H1 (cell line): ENCODE data around the gene SLX4. TPM values are rescaled to one million over a fixed set of nuclear protein-coding genes. Genes with fewer than 3 reads are reported as not detected.

Source experiments
- CTCF ChIA-PET: fragments of 300-600 bp; sonication (Branson Sonifier 250); formaldehyde crosslinking; loops from one replicate; lab custom pipeline; 2021; ENCODE audit not compliant: partially characterized antibody; lab: Charles Lee
- POLR2A ChIA-PET: fragments of 300-600 bp; sonication (Branson Sonifier 250); formaldehyde crosslinking; loops from one replicate; lab custom pipeline; 2021; ENCODE audit warnings: inconsistent platforms; ENCODE audit not compliant: partially characterized antibody; lab: Charles Lee
- DNase-seq, 2 experiments: peaks; one replicate each; pipeline versions ENCODE4 v3.0.0 to v3.0.0-alpha.2; 2010 to 2022; ENCODE audit warnings: low spot score in 2 of 2, low read depth in 1 of 2, mixed read lengths in 1 of 2
- FAIRE-seq: peaks from 2 replicates; lab custom pipeline; 2011; peaks lifted over from hg19 to GRCh38; lab: Jason Lieb, UNC
- H2AFZ ChIP-seq: 2 replicates; pipeline ENCODE4 v1.8.1; 2012; ENCODE audit warnings: low read length, inconsistent platforms
- H2AK5ac ChIP-seq: 2 replicates; pipeline ENCODE4 v1.6.1; 2013; ENCODE audit warnings: low read depth, low read length
- H2BK120ac ChIP-seq: replicated peaks from 2 replicates; pipeline ENCODE3; 2013; ENCODE audit warnings: low read depth, low read length, inconsistent platforms
- H2BK12ac ChIP-seq: 2 replicates; pipeline ENCODE4 v1.6.1; 2013; ENCODE audit warnings: low read depth, low read length
- H2BK15ac ChIP-seq: 2 replicates; pipeline ENCODE4 v1.6.1; 2013; ENCODE audit warnings: low read length
- H2BK20ac ChIP-seq: 2 replicates; pipeline ENCODE4 v1.6.1; 2013; ENCODE audit warnings: low read length
- H2BK5ac ChIP-seq: 2 replicates; pipeline ENCODE4 v1.6.1; 2013; ENCODE audit warnings: low read depth, low read length
- H3K14ac ChIP-seq: 2 replicates; pipeline ENCODE4 v1.6.1; 2013; ENCODE audit warnings: inconsistent platforms; ENCODE audit not compliant: insufficient read length
- H3K18ac ChIP-seq: 2 replicates; pipeline ENCODE4 v1.6.1; 2013; ENCODE audit warnings: low read length; ENCODE audit errors: extremely low read depth
- H3K23ac ChIP-seq: 2 replicates; pipeline ENCODE4 v1.6.1; 2013; ENCODE audit warnings: inconsistent platforms; ENCODE audit not compliant: insufficient read length
- H3K23me2 ChIP-seq: 2 replicates; pipeline ENCODE4 v1.6.1; 2013; ENCODE audit warnings: low read depth, low read length
- H3K27ac ChIP-seq: 2 replicates; pipeline ENCODE4 v1.6.1; 2011; ENCODE audit warnings: low read depth, low read length, inconsistent platforms
- H3K27me3 ChIP-seq, 4 experiments: replicated peaks in 1 of 4; 1 replicate in 1 of 4; 2 replicates in 3 of 4; pipeline versions ENCODE4 v1.6.1 to v1.8.1; 2011 to 2013; ENCODE audit warnings: low read length in 3 of 4, mild to moderate bottlenecking in 3 of 4, inconsistent platforms in 2 of 4, mixed read lengths in 2 of 4, moderate library complexity in 1 of 4; ENCODE audit not compliant: control insufficient read depth in 3 of 4, insufficient read depth in 3 of 4; ENCODE audit errors: extremely low read depth in 1 of 4
- H3K36me3 ChIP-seq, 4 experiments: 2 replicates each; pipeline versions ENCODE4 v1.6.1 to v1.8.1; 2011 to 2013; ENCODE audit warnings: mild to moderate bottlenecking in 4 of 4, low read length in 3 of 4, moderate library complexity in 2 of 4, control low read depth in 1 of 4, inconsistent platforms in 1 of 4; ENCODE audit not compliant: insufficient read depth in 4 of 4, control insufficient read depth in 2 of 4
- H3K4ac ChIP-seq: replicated peaks from 2 replicates; pipeline ENCODE3; 2013; ENCODE audit warnings: low read length, low read depth, mixed read lengths, inconsistent platforms; ENCODE audit not compliant: insufficient read length
- H3K4me1 ChIP-seq, 4 experiments: replicated peaks in 1 of 4; 1 replicate in 1 of 4; 2 replicates in 3 of 4; pipeline versions ENCODE4 v1.6.1 to v1.8.1; 2011 to 2013; ENCODE audit warnings: low read length in 3 of 4, inconsistent platforms in 2 of 4, mixed read lengths in 1 of 4; ENCODE audit not compliant: insufficient read depth in 4 of 4, control insufficient read depth in 3 of 4
- H3K4me2 ChIP-seq, 2 experiments: 2 replicates each; pipeline versions ENCODE4 v1.6.1 to v1.8.1; 2011 to 2013; ENCODE audit warnings: low read depth in 2 of 2, low read length in 2 of 2, control low read depth in 1 of 2, inconsistent platforms in 1 of 2, mild to moderate bottlenecking in 1 of 2; ENCODE audit not compliant: insufficient read depth in 1 of 2
- H3K4me3 ChIP-seq, 4 experiments: fragments of 200-600, 300-600 bp in 1 of 4; sonication (generic), shearing (Covaris generic), sonication (Bioruptor Twin) in 1 of 4; 2 replicates each; pipeline versions ENCODE4 v1.5.1 to v1.8.1; 2011 to 2016; ENCODE audit warnings: low read length in 4 of 4, low read depth in 3 of 4, control low read depth in 2 of 4, inconsistent platforms in 2 of 4, mild to moderate bottlenecking in 2 of 4, mixed read lengths in 1 of 4, moderate library complexity in 1 of 4; ENCODE audit not compliant: insufficient read depth in 2 of 4; ENCODE audit errors: extremely low read depth in 1 of 4
- H3K56ac ChIP-seq: replicated peaks from 2 replicates; pipeline ENCODE3; 2013; ENCODE audit warnings: low read depth, mild to moderate bottlenecking, mixed read lengths, low read length, inconsistent platforms; ENCODE audit not compliant: insufficient read length
- H3K79me1 ChIP-seq: 2 replicates; pipeline ENCODE4 v1.6.1; 2013; ENCODE audit warnings: low read depth, low read length, control low read depth
- H3K79me2 ChIP-seq, 2 experiments: 2 replicates each; pipeline versions ENCODE4 v1.6.1 to v1.8.1; 2012 to 2013; ENCODE audit warnings: low read length in 2 of 2, mild to moderate bottlenecking in 2 of 2, inconsistent platforms in 1 of 2; ENCODE audit not compliant: insufficient read depth in 2 of 2, control insufficient read depth in 1 of 2
- H3K9ac ChIP-seq, 4 experiments: replicated peaks in 1 of 4; 1 replicate in 1 of 4; 2 replicates in 3 of 4; pipeline versions ENCODE4 v1.6.1 to v1.8.1; 2011 to 2013; ENCODE audit warnings: low read depth in 3 of 4, low read length in 3 of 4, control low read depth in 2 of 4, mild to moderate bottlenecking in 2 of 4, moderate library complexity in 2 of 4, inconsistent platforms in 1 of 4; ENCODE audit errors: extremely low read depth in 1 of 4
- H3K9me3 ChIP-seq, 2 experiments: 2 replicates each; pipeline versions ENCODE4 v1.6.1 to v1.8.1; 2012 to 2013; ENCODE audit warnings: mild to moderate bottlenecking in 2 of 2, moderate library complexity in 2 of 2, control low read depth in 1 of 2, inconsistent platforms in 1 of 2, low read depth in 1 of 2, low read length in 1 of 2, mixed read lengths in 1 of 2; ENCODE audit not compliant: insufficient read depth in 2 of 2
- H4K20me1 ChIP-seq, 2 experiments: replicated peaks in 1 of 2; 2 replicates each; pipeline versions ENCODE3 to v1.8.1; 2011 to 2013; ENCODE audit warnings: inconsistent platforms in 2 of 2, low read length in 2 of 2, mild to moderate bottlenecking in 1 of 2; ENCODE audit not compliant: insufficient read depth in 2 of 2, control insufficient read depth in 1 of 2
- H4K5ac ChIP-seq: 2 replicates; pipeline ENCODE4 v1.6.1; 2013; ENCODE audit warnings: low read length, low read depth, mixed read lengths, inconsistent platforms; ENCODE audit not compliant: insufficient read length
- H4K8ac ChIP-seq: 2 replicates; pipeline ENCODE4 v1.8.0; 2013; ENCODE audit warnings: mild to moderate bottlenecking, moderate library complexity, low read length, inconsistent platforms; ENCODE audit not compliant: insufficient read depth; ENCODE audit errors: extremely low read depth
- H4K91ac ChIP-seq: replicated peaks from 2 replicates; pipeline ENCODE3; 2013; ENCODE audit warnings: low read length, mixed read lengths, inconsistent platforms; ENCODE audit not compliant: insufficient read length
- EZH2 ChIP-seq: fragments of 200-600 bp; sonication (generic); IDR thresholded peaks from 2 replicates; pipeline ENCODE4 v1.7.1; 2012; ENCODE audit warnings: low read depth, mild to moderate bottlenecking, moderate library complexity, low read length, inconsistent platforms; ENCODE audit not compliant: severe bottlenecking
- KDM5A ChIP-seq: fragments of 200-600 bp; IDR thresholded peaks from 2 replicates; pipeline ENCODE4 v1.7.1; 2012; ENCODE audit warnings: mild to moderate bottlenecking, low read length, inconsistent platforms, mixed read lengths
- TBP ChIP-seq: IDR thresholded peaks from 2 replicates; pipeline ENCODE4 v1.6.1; 2011; ENCODE audit warnings: low read depth, low read length, improper control_type of control experiment
- WGBS, 2 experiments: shearing (Covaris generic) in 1 of 2; methylation state at CpG; one replicate each; pipeline versions ENCODE4 v1.1.6 to v1.1.7; 2013 to 2015; ENCODE audit warnings: low lambda C conversion rate in 2 of 2, mixed read lengths in 2 of 2, inconsistent platforms in 1 of 2, low coverage in 1 of 2, missing lambda C conversion rate in 1 of 2; ENCODE audit not compliant: insufficient replicate concordance in 2 of 2, insufficient coverage in 1 of 2, insufficient read length in 1 of 2; ENCODE audit errors: extremely low coverage in 1 of 2, missing lambda C conversion rate in 1 of 2; 5-methylcytosine and 5-hydroxymethylcytosine counted together
- polyA plus RNA-seq, 7 experiments: library from polyadenylated mRNA; depleted of rRNA in 3 of 7; stranded (reverse) in 5 of 7; unstranded in 2 of 7; fragments of >200 nt in 5 of 7; fragments of 200-250 nt in 2 of 7; gene quantifications; 1 replicate in 5 of 7; 2 replicates in 1 of 7; 4 replicates in 1 of 7; pipeline versions ENCODE4 v1.2.1 to v1.2.3, GENCODE V29; 2011 to 2013; ENCODE audit warnings: missing spikeins in 2 of 7, mixed read lengths in 2 of 7
- total RNA-seq: library from RNA; stranded (reverse); fragmentation: NEBNext Ultra II Directional; extraction: Animal tissue kit (Norgen Biotek cat#: 25700); gene quantifications from 2 replicates; pipeline ENCODE4 v1.2.1, GENCODE V29; 2021
- TF ChIP-seq, protein P1 (sequence below): IDR thresholded peaks from 2 replicates; pipeline ENCODE4 v1.6.1; 2012; ENCODE audit warnings: inconsistent platforms

Gene SLX4
- total and polyA plus RNA-seq, 2 of the 8 experiments (the other 6 are each of a cell fraction or from before 2014, with no cell fraction given): 4.4 to 11.4 TPM

- no peak overlapping the region for H3K56ac ChIP-seq
- no peak overlapping the region for H3K9ac ChIP-seq
- 92% methylated on average over 4 of the region's 4 CpGs; no CpG with 5 or more reads in 1 of the 2 experiments for WGBS, 2 experiments
- no peak for DNase-seq
- H2BK120ac ChIP-seq: no peak overlapping the region
- H2BK5ac ChIP-seq: no peak overlapping the region
- no peak overlapping the region for H2AK5ac ChIP-seq
- no peaks in the 10 kb centered on the region for H3K23me2 ChIP-seq
- H3K79me2 ChIP-seq: no peaks in the 10 kb centered on the region
- H2BK12ac ChIP-seq: no peak overlapping the region
- no peak overlapping the region for H3K23ac ChIP-seq
- no peaks in the 10 kb centered on the region; a peak in 2 of 7 replicates for H3K4me1 ChIP-seq
- H2BK20ac ChIP-seq: no peak overlapping the region
- H4K91ac ChIP-seq: no peak overlapping the region
- peaks cover 0 to 3% (median 0%) of the 10 kb centered on the region in 4 experiments; a peak in 1 of 8 replicates for H3K36me3 ChIP-seq
- TF ChIP-seq KDM5A: no peak
- TF ChIP-seq, protein P1, sequence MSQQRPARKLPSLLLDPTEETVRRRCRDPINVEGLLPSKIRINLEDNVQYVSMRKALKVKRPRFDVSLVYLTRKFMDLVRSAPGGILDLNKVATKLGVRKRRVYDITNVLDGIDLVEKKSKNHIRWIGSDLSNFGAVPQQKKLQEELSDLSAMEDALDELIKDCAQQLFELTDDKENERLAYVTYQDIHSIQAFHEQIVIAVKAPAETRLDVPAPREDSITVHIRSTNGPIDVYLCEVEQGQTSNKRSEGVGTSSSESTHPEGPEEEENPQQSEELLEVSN: no peak
- TF ChIP-seq EZH2: no peak
- TF ChIP-seq TBP: no peak
- no peaks in the 10 kb centered on the region for H4K20me1 ChIP-seq
- H3K4me2 ChIP-seq: no peak overlapping the region
- ChIA-PET CTCF (interaction anchor here (0.6 to 1.4 kb wide), 4 partner anchors 9 to 138 kb away, joined by 3 to 4 read pairs (median 3); no protein-coding TSS in a partner anchor), POLR2A (interaction anchor here (1.0 to 1.6 kb wide), 2 partner anchors 9 to 70 kb away, joined by 3 read pairs; no protein-coding TSS in a partner anchor)
- H3K14ac ChIP-seq: no peak overlapping the region
- no peaks in the 10 kb centered on the region for H3K9me3 ChIP-seq
- no peak for FAIRE-seq
- no peak overlapping the region for H4K5ac ChIP-seq
- no peak overlapping the region for H3K27ac ChIP-seq
- H3K4ac ChIP-seq: no peak overlapping the region
- H3K79me1 ChIP-seq: no peaks in the 10 kb centered on the region
- no peak overlapping the region for H4K8ac ChIP-seq
- no peak overlapping the region for H2BK15ac ChIP-seq
- H3K4me3 ChIP-seq: no peak overlapping the region
- H3K27me3 ChIP-seq: no peaks in the 10 kb centered on the region
- no peak overlapping the region for H2AFZ ChIP-seq
- no peak overlapping the region for H3K18ac ChIP-seq
Observed at GRCh38 chr16:3536851-3537250, 74.6 kb downstream of the SLX4 start.
